Mesothelial cell of epicardium (in vitro differentiated cells): ENCODE results near the gene ARID4B. TPM values are rescaled to one million over a fixed set of nuclear protein-coding genes. Genes with fewer than 3 reads are reported as not detected.

Experiments
- DNase-seq, 2 experiments: peaks; one replicate each; pipeline ENCODE4 v3.0.0; 2021; ENCODE audit warnings: low spot score in 2 of 2; ENCODE audit not compliant: unreplicated experiment in 2 of 2
- H3K27ac Mint-ChIP-seq: 2 replicates; pipeline ENCODE4 v1.8.0; 2021; ENCODE audit warnings: mixed read lengths
- H3K27me3 Mint-ChIP-seq: 2 replicates; pipeline ENCODE4 v1.8.0; 2021; ENCODE audit warnings: low read depth, mixed read lengths
- H3K36me3 Mint-ChIP-seq: 2 replicates; pipeline ENCODE4 v1.8.0; 2021; ENCODE audit warnings: mixed read lengths
- H3K4me1 Mint-ChIP-seq: 2 replicates; pipeline ENCODE4 v1.8.0; 2021; ENCODE audit warnings: mixed read lengths
- H3K4me3 Mint-ChIP-seq: 2 replicates; pipeline ENCODE4 v1.8.0; 2021; ENCODE audit warnings: mild to moderate bottlenecking, moderate library complexity, mixed read lengths
- H3K9me3 Mint-ChIP-seq: 2 replicates; pipeline ENCODE4 v1.8.0; 2021; ENCODE audit warnings: mixed read lengths
- microRNA-seq: library from miRNA; unstranded; fragments of <30 nt; microRNA quantifications from one replicate; pipeline ENCODE4 v1.2.0, GENCODE V29; 2021; ENCODE audit warnings: inconsistent platforms, mixed read lengths
- total RNA-seq: library from RNA; stranded (reverse); gene quantifications from 3 replicates; pipeline ENCODE4 v1.2.1, GENCODE V29; 2021
- TF ChIP-seq, protein P1 (sequence below): fragments of 200-600 bp; sonication (generic); IDR thresholded peaks from one replicate; pipeline ENCODE4 v1.5.0; 2021; ENCODE audit warnings: antibody characterized with exemption; ENCODE audit not compliant: unreplicated experiment

Gene ARID4B
- total RNA-seq, 1 donor from 2014 or later: 68.7 TPM

- H3K4me3 Mint-ChIP-seq: no peak overlapping the region
- H3K4me1 Mint-ChIP-seq: peaks cover 24% of the 10 kb centered on the region
- peaks cover 17% of the 10 kb centered on the region for H3K36me3 Mint-ChIP-seq
- TF ChIP-seq, protein P1, sequence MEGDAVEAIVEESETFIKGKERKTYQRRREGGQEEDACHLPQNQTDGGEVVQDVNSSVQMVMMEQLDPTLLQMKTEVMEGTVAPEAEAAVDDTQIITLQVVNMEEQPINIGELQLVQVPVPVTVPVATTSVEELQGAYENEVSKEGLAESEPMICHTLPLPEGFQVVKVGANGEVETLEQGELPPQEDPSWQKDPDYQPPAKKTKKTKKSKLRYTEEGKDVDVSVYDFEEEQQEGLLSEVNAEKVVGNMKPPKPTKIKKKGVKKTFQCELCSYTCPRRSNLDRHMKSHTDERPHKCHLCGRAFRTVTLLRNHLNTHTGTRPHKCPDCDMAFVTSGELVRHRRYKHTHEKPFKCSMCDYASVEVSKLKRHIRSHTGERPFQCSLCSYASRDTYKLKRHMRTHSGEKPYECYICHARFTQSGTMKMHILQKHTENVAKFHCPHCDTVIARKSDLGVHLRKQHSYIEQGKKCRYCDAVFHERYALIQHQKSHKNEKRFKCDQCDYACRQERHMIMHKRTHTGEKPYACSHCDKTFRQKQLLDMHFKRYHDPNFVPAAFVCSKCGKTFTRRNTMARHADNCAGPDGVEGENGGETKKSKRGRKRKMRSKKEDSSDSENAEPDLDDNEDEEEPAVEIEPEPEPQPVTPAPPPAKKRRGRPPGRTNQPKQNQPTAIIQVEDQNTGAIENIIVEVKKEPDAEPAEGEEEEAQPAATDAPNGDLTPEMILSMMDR: no peak
- no peak overlapping the region for H3K27ac Mint-ChIP-seq
- no peak for DNase-seq
- no peaks in the 10 kb centered on the region for H3K27me3 Mint-ChIP-seq
- no peaks in the 10 kb centered on the region for H3K9me3 Mint-ChIP-seq
These were observed 203.3 kb downstream of the ARID4B start for GRCh38 chr1:235124665-235125064.

- Mint-ChIP-seq H3K4me3 (no peak overlapping the region), H3K9me3 (no peaks in the 10 kb centered on the region), H3K36me3 (peaks cover 22% of the 10 kb centered on the region), H3K4me1 (peaks cover 23% of the 10 kb centered on the region), H3K27me3 (no peaks in the 10 kb centered on the region), H3K27ac (no peak overlapping the region)
- TF ChIP-seq, protein P1: no peak
- DNase-seq: no peak
These were observed 203.9 kb downstream of the ARID4B start for GRCh38 chr1:235124111-235124510.

DNA sequence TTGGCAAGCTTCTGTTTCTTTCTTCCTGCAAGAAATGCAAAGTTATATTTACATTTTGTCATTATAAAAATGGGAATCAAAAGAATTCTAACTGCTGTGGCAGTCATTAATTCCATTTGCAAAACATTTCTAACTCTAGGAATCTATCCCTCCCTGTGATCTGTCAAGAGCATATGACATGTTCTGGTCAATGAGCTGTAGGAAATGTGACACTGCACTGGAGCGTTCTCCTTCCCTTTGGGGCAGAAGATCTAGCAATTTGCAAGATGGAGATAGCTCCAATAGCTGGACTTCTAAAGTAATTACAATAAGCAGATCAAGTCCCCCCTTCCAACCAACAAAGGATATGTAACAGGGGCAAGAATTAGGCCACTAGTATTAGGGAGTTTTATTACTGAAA is 205.6 kb downstream of the ARID4B start:
- Mint-ChIP-seq H3K9me3 (no peaks in the 10 kb centered on the region), H3K36me3 (peaks cover 37% of the 10 kb centered on the region), H3K4me1 (peaks cover 17% of the 10 kb centered on the region), H3K4me3 (no peak overlapping the region), H3K27ac (peak overlapping the region; percentile 62), H3K27me3 (no peaks in the 10 kb centered on the region)
- no peak for DNase-seq
- TF ChIP-seq, protein P1: no peak

Small RNA genes within 50 kb of the gene (microRNA-seq; reads per million reads assigned to microRNA genes)
- 1.2 reads per million for gene MIR4753

Other genes starting within 250 kb of the ARID4B start
- gene TOMM20, start 199.3 kb downstream of the ARID4B start, total RNA-seq: 166 to 178 TPM (median 171 TPM) in 3 replicates
- 62.6 to 72.1 TPM (median 70.8 TPM) in 3 replicates for gene RBM34, start 166.9 kb downstream of the ARID4B start, total RNA-seq
- 25.9 to 37.8 TPM (median 30.2 TPM) in 3 replicates for gene GGPS1, start 391 bp upstream of the ARID4B start, total RNA-seq
- gene TBCE, start 39.2 kb upstream of the ARID4B start, total RNA-seq: 29.5 to 35.5 TPM (median 32.0 TPM) in 3 replicates
- gene B3GALNT2, start 176.3 kb upstream of the ARID4B start, total RNA-seq: 27.6 to 30.6 TPM (median 28.7 TPM) in 3 replicates